HG03139 (cell line): ENCODE data around the gene DRC1.

Source experiments
- ATAC-seq: cut with Tn5 transposase; IDR thresholded peaks from one replicate; pipeline ENCODE4 v1.9.1; 2021; ENCODE audit not compliant: unreplicated experiment

The DRC1 gene

DNA sequence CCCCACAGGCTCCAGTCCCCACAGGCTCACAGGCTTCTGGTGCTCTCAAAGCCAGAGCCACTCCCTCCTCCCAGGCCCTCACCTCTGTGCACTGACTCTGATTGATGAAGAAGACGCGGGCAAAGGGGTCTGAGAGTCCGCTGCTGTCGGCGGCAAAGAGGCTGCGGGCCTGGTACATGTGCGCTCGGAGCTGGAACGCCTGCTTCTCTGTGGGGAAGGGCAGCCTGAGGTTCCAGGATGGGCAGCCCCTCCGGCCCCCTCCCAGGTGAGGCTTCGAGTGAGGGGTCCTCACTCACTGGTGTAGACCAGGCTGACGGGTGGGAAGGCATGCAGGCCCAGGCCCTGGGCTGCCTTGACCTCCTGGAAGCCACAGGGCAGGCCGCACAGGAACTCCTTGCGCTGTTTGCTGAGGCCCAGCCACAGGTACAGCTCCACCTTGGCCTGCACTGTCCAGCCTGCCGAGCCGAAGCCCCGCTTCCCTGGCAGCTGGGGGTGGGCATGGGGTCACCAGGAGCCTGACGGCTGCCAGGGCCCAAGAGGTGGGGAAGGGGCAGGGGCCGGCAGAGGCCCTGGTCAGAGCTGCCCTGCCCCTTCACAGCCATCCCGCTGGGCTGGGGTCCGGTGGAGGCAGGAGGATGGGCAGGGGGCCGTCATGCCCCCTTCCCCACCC is 74.2 kb downstream of the DRC1 start:
- no peak for ATAC-seq

- no peak for ATAC-seq
Observed at GRCh38 chr2:26477126-26477910, 75.6 kb downstream of the DRC1 start.

GRCh38 chr2:26477911-26478253 is 76.2 kb downstream of the DRC1 start, which contains the start of gene OTOF:
OTOF (minus strand) TSS chr2:26478124.
- no peak for ATAC-seq

- no peak for ATAC-seq
Observed at GRCh38 chr2:26478366-26478765, 76.6 kb downstream of the DRC1 start.

DNA sequence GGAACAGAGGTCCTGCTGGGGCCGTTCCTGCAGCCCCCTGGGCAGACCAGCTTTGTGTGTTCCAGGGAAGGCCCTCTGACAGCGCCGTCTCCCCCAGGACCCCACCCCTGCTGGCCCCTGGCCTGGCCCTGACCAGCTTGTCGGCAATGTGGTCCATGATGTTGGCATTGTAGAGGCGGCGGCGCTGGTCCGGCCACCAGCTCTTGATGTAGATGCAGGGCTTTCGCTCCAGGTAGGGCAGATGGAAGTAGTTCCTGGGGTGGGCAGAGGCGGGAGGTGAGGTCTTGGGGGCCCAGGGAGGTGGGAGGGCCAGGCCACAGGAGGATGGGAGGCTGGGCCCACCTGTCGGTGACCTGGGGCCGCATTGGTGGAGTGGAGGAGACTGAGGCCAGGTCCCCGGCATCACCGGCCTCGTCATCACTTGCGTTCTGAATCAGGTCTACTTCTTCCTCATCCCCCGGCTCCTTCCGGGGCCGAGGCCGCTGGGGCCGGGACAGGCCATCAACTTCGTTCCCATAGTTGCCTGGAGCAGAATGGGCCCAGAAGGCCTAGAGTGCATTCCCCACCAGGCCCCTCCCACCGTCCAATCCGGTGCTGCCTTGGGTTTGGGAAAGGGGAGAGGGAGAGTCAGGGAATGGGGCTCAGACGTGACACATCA is 77.5 kb downstream of the DRC1 start:
- no peak for ATAC-seq

- no peak for ATAC-seq
Observed at GRCh38 chr2:26479789-26480565, 78.3 kb downstream of the DRC1 start.

- no peak for ATAC-seq
Observed at GRCh38 chr2:26480566-26481423, 79.1 kb downstream of the DRC1 start.

GRCh38 chr2:26481706-26482105 is 80.0 kb downstream of the DRC1 start:
- no peak for ATAC-seq

- ATAC-seq, result no peak
Observed at GRCh38 chr2:26482211-26483026, 80.7 kb downstream of the DRC1 start.

DNA sequence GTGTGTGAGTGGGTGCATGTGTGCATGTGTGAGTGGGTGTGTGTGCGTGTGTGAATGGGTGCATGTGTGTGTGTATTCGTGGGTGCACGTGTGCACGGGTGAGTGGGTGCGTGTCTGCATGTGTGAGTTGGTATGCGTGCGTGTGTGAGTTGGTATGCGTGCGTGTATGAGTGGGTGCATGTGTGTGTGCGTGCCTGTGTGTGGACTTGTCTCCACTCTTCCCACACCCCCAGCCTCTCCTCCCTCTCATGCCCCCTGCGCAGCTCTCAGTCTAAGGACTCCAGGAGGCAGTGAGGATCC is 81.3 kb downstream of the DRC1 start:
- no peak for ATAC-seq

- no peak for ATAC-seq
Observed at GRCh38 chr2:26483516-26483915, 81.8 kb downstream of the DRC1 start.

DNA sequence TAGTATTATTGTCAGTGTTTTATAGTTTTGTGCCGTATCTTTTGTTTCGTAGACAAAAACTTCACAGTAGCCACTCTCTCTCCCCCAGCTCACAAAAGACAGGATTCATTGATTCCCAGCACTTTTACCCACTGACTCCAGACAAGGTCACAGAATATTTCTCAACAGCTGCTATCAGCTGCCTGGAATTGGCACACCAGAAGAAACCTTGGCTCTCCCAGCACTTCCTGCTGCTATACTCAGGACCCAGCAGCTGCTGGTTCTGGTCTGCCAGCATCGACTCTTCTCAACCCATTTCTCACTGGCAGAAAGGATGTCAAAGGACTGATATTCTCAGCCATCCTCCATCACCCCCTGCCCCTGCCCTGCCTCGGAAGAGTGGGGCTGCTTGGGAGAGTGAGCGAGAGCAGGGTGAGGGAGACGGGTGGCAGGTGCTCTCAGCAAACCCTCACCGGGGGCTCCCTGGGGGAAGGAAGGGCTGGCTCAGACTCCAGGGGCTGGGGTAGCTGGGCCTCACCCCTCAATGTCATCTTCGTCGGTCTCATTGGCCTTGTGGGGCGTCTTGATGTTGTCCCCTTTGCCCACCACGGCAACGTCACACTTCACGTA is 82.3 kb downstream of the DRC1 start:
- ATAC-seq, result no peak

- no peak for ATAC-seq
Observed at GRCh38 chr2:26484579-26484978, 82.9 kb downstream of the DRC1 start.

- no peak for ATAC-seq
Observed at GRCh38 chr2:26485099-26485498, 83.4 kb downstream of the DRC1 start.

DNA sequence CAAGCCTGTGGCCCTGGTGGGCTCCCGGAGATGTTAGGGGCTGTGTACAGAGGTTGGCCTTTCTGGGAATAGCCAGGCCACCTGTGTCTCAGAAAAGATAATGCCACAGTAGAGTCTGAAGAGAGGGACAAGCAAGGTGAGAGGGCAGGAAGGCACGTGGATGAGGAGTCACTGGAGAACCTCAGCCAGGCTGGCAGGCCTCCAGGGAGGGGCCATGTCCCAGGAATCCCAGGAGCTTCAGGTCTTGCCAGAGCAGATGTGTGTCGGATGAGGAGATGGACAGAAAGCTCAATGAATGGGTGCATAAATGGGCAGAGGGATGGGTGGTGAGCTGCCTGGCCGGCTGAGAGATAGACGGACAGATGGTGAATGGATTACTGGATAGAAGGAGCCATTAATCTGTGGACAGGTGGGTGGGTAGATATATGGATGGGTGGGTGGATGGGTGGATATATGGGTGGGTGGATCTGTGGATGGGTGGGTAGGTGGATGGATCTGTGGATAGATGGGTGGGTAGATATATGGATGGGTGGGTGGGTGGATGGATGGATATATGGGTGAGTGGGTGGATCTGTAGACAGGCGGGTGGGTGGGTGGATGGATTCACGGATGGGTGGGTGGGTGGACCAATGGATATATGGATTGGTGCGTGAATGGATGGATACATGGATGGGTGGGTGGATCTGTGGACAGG is 84.2 kb downstream of the DRC1 start:
- no peak for ATAC-seq

- ATAC-seq, result no peak
Observed at GRCh38 chr2:26486789-26487188, 85.1 kb downstream of the DRC1 start.

GRCh38 chr2:26487192-26487591 is 85.5 kb downstream of the DRC1 start:
- no peak for ATAC-seq

- ATAC-seq, result no peak
Observed at GRCh38 chr2:26488463-26489212, 86.9 kb downstream of the DRC1 start.
